K562 (cell line): ENCODE measurements around the gene PDE9A.

Experiments
- ATF3 ChIP-seq, 2 experiments: fragments of 450-650 bp in 1 of 2; sonication (generic) in 1 of 2; formaldehyde crosslinking in 1 of 2; IDR thresholded peaks in 1 of 2; conservative IDR thresholded peaks in 1 of 2; 2 replicates each; pipeline versions ENCODE4 v1.6.1 to v1.8.1; 2016 to 2023; ENCODE audit warnings: mild to moderate bottlenecking in 2 of 2, moderate library complexity in 2 of 2, inconsistent platforms in 1 of 2, missing genetic modification reagents in 1 of 2
- CTCF ChIP-seq, 3 experiments: IDR thresholded peaks in 2 of 3; conservative IDR thresholded peaks in 1 of 3; 2 replicates each; pipeline ENCODE4 v1.5.1; 2011 to 2012; ENCODE audit warnings: low read length in 3 of 3, mild to moderate bottlenecking in 3 of 3, control low read depth in 2 of 3, improper control_type of control experiment in 1 of 3, inconsistent platforms in 1 of 3, low read depth in 1 of 3, mixed read lengths in 1 of 3, moderate library complexity in 1 of 3; ENCODE audit not compliant: insufficient read depth in 2 of 3
- E2F5 ChIP-seq: sonication (generic); formaldehyde crosslinking; IDR thresholded peaks from 2 replicates; pipeline ENCODE4 v1.8.0; 2022; ENCODE audit warnings: mild to moderate bottlenecking, missing genetic modification reagents
- ETV6 ChIP-seq, 3 experiments: fragments of 150-350 bp in 1 of 3; sonication (generic) in 1 of 3; formaldehyde crosslinking in 1 of 3; IDR thresholded peaks; 2 replicates each; pipeline versions ENCODE4 v1.6.1 to v1.8.0; 2014 to 2022; ENCODE audit warnings: borderline replicate concordance in 2 of 3, low read depth in 2 of 3, antibody characterized with exemption in 1 of 3, low read length in 1 of 3, mild to moderate bottlenecking in 1 of 3, missing genetic modification reagents in 1 of 3
- KDM2B ChIP-seq: fragments of 250-450 bp; sonication (Bioruptor Pico); IDR thresholded peaks from 2 replicates; pipeline ENCODE4 v1.8.0; 2021; ENCODE audit warnings: mild to moderate bottlenecking, moderate library complexity
- MAZ ChIP-seq, 2 experiments: fragments of 450-650 bp in 1 of 2; sonication (generic) in 1 of 2; formaldehyde crosslinking; IDR thresholded peaks in 1 of 2; conservative IDR thresholded peaks in 1 of 2; 2 replicates each; pipeline versions ENCODE4 v1.4.0 to v1.5.0; 2020; ENCODE audit warnings: mild to moderate bottlenecking in 1 of 2, missing genetic modification reagents in 1 of 2
- MGA ChIP-seq: fragments of 450-650 bp; IDR thresholded peaks from 2 replicates; pipeline ENCODE4 v1.6.1; 2016; ENCODE audit warnings: mild to moderate bottlenecking, moderate library complexity
- PCBP1 ChIP-seq: fragments of 200-400 bp; formaldehyde crosslinking; IDR thresholded peaks from 2 replicates; pipeline ENCODE4 v1.6.1; 2018; ENCODE audit warnings: mild to moderate bottlenecking, low read depth, low read length; ENCODE audit not compliant: poor library complexity, severe bottlenecking
- RBM39 ChIP-seq: fragments of 200-400 bp; formaldehyde crosslinking; optimal IDR thresholded peaks from 2 replicates; pipeline ENCODE3; 2018; ENCODE audit warnings: low read depth, low read length
- YBX1 ChIP-seq: fragments of 450-650 bp; IDR thresholded peaks from 2 replicates; pipeline ENCODE4 v1.7.1; 2016; ENCODE audit warnings: mild to moderate bottlenecking
- ZFX ChIP-seq: sonication (generic); formaldehyde crosslinking; IDR thresholded peaks from 2 replicates; pipeline ENCODE4 v1.8.0; 2022; ENCODE audit warnings: mild to moderate bottlenecking, missing genetic modification reagents, moderate library complexity
- ZNF512 ChIP-seq: IDR thresholded peaks from 2 replicates; pipeline ENCODE4 v1.6.1; 2016; ENCODE audit warnings: missing genetic modification characterization, missing compliant biosample characterization

GRCh38 chr21:42684109-42684916, 30.9 kb downstream of the PDE9A start:
- TF ChIP-seq MGA (no peak), ZNF512 (tag) (no peak), CTCF (IDR thresholded peaks at IDR 0.05 in 2 of 3, conservative IDR thresholded peaks at IDR 0.05 in 1 of 3; ENCODE audit: insufficient read depth in 2 of 3, low read depth in 1 of 3, low read length in 3 of 3) (no peak), ETV6 (IDR thresholded peaks at IDR 0.05; ENCODE audit: borderline replicate concordance in 1 of 2, low read depth in 2 of 2, low read length in 1 of 2) (no peak), ETV6 (CRISPR knock-in tag; IDR thresholded peaks at IDR 0.05; ENCODE audit: borderline replicate concordance) (no peak), MAZ (CRISPR knock-in tag; conservative IDR thresholded peaks at IDR 0.05 in 1 of 2, IDR thresholded peaks at IDR 0.05 in 1 of 2) (no peak), E2F5 (CRISPR knock-in tag) (no peak), YBX1 (no peak), PCBP1 (no peak), ZFX (CRISPR knock-in tag) (no peak), ATF3 (IDR thresholded peaks at IDR 0.05) (no peak), ATF3 (CRISPR knock-in tag; conservative IDR thresholded peaks at IDR 0.05) (no peak), KDM2B (no peak), RBM39 (no peak)
